Urothelium cell line (cell line): ENCODE data around the gene KLHL41.
"Not testable (repeated sequence)": the region's sequence is repeated elsewhere in the genome, so short reads cannot be mapped to it uniquely, and the experiment has no call there.

Experiments used
- DNase-seq: peaks from one replicate; pipeline ENCODE4 v3.0.0; 2011; ENCODE audit warnings: low spot score, mixed read lengths
- FAIRE-seq: peaks from 2 replicates; lab custom pipeline; 2011; peaks lifted over from hg19 to GRCh38; lab: Jason Lieb, UNC

Gene KLHL41

GRCh38 chr2:169570752-169571151, 61.2 kb downstream of the KLHL41 start:
- not testable (repeated sequence) for FAIRE-seq

GRCh38 chr2:169571571-169571970, 62.1 kb downstream of the KLHL41 start:
- DNase-seq (no peak), FAIRE-seq (no peak)

More at GRCh38 chr2:169570752-169571151, 61.2 kb downstream of the KLHL41 start:
- DNase-seq = not testable (repeated sequence)

DNA sequence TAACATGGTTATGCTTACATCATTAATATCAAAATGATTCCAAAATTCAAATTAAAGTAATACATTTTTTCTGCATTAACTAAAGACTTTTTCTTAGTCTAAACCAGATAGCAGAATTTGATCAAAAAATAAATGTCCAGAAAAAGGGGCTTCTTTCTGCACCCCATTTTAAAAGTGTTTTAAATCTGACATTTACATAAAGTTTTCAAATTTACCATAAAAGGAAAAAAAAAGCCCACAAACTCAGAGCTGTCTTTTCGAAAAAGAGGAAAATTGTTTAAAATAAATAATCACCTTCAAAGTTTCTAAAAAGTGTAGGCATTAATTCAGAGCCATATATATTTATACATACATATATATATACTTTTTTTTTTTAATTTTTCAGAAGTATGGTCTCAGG, 62.7 kb downstream of the KLHL41 start:
- FAIRE-seq (no peak), DNase-seq (no peak)

- FAIRE-seq (no peak), DNase-seq (no peak)
These were observed 63.3 kb downstream of the KLHL41 start for GRCh38 chr2:169572821-169573159.

GRCh38 chr2:169573160-169573973, 63.9 kb downstream of the KLHL41 start, which contains the start of gene FASTKD1:
Gene FASTKD1 (minus strand): TSS chr2:169573865. CDS start chr2:169572029, 1,836 bp downstream.
- FAIRE-seq (peak; percentile 72), DNase-seq (peak; percentile 88)

DNA sequence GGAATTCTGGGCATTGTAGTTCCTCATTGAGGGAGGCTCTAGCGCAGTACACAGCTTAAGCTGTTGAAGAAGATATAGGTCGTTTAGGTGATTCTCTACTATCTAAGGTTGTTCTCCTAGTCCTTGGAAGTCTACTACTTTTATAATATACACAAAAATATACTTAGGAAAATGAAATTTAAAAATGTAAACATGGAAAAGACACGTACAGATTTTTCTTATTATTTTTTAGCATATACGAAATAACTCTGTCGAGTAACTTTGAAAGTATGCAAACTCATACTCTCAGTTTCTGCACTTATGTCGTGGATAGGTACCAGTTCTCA, 64.4 kb downstream of the KLHL41 start:
- DNase-seq (no peak), FAIRE-seq (no peak)

DNA sequence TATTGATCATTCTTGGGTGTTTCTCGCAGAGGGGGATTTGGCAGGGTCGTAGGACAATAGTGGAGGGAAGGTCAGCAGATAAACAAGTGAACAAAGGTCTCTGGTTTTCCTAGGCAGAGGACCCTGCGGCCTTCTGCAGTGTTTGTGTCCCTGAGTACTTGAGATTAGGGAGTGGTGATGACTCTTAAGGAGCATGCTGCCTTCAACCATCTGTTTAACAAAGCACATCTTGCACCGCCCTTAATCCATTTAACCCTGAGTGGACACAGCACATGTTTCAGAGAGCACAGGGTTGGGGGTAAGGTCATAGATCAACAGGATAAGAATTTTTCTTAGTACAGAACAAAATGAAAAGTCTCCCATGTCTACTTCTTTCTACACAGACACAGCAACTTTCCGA, 65.0 kb downstream of the KLHL41 start:
- FAIRE-seq, DNase-seq: not testable (repeated sequence)

GRCh38 chr2:169575264-169575663, 65.8 kb downstream of the KLHL41 start:
- FAIRE-seq, DNase-seq: not testable (repeated sequence)
